DMS 273 treated with DMSO at 0.1 percent for 48 hours (cell line): ENCODE data around the gene IDH3G.
A peak's percentile ranks its signal among the peaks of the same experiment; 100 is the strongest.

Source experiments
- DNase-seq: peaks from one replicate; lab custom pipeline; 2025; lab: John Stamatoyannopoulos, UW

Gene IDH3G

GRCh38 chrX:153791104-153791852 is 2.9 kb downstream of the IDH3G start:
- DNase-seq, result no peak

GRCh38 chrX:153789654-153790053 is 4.5 kb downstream of the IDH3G start:
- DNase-seq, result no peak

GRCh38 chrX:153786669-153787068 is 7.5 kb downstream of the IDH3G start:
- no peak for DNase-seq

GRCh38 chrX:153784325-153784967 is 9.7 kb downstream of the IDH3G start:
- no peak for DNase-seq

GRCh38 chrX:153783378-153784013 is 10.7 kb downstream of the IDH3G start:
- DNase-seq, result no peak

- no peak for DNase-seq
Measured at GRCh38 chrX:153782871-153783270, 11.3 kb downstream of the IDH3G start.

- DNase-seq, result peak; percentile 56
Measured at GRCh38 chrX:153782313-153782712, 11.9 kb downstream of the IDH3G start.

GRCh38 chrX:153781428-153782047 is 12.6 kb downstream of the IDH3G start:
- DNase-seq, result peak; percentile 31

- no peak for DNase-seq
Measured at GRCh38 chrX:153780678-153781427, 13.3 kb downstream of the IDH3G start, which contains the start of gene SRPK3. SRPK3 (plus strand) TSS chrX:153781041; CDS start chrX:153781087, 46 bp downstream.

- no peak for DNase-seq
Measured at GRCh38 chrX:153779891-153780677, 14.1 kb downstream of the IDH3G start.

- DNase-seq, result no peak
Measured at GRCh38 chrX:153778684-153779101, 15.5 kb downstream of the IDH3G start.

- DNase-seq, result no peak
Measured at GRCh38 chrX:153778181-153778580, 16.0 kb downstream of the IDH3G start.

GRCh38 chrX:153777261-153778090 is 16.7 kb downstream of the IDH3G start:
- DNase-seq, result no peak

GRCh38 chrX:153776611-153777045 is 17.5 kb downstream of the IDH3G start:
- DNase-seq, result no peak

GRCh38 chrX:153776120-153776599 is 18.0 kb downstream of the IDH3G start:
- no peak for DNase-seq

- DNase-seq, result no peak
Measured at GRCh38 chrX:153775293-153776119, 18.7 kb downstream of the IDH3G start.

GRCh38 chrX:153774576-153775292 is 19.4 kb downstream of the IDH3G start:
- DNase-seq, result no peak
